GDM1 (cell line): ENCODE results near the gene TMEM161B.
"Not testable (repeated sequence)": the region's sequence is repeated elsewhere in the genome, so short reads cannot be mapped to it uniquely, and the experiment has no call there.

Experiments
- DNase-seq: peaks from one replicate; lab custom pipeline; 2025; lab: John Stamatoyannopoulos, UW

The TMEM161B gene

DNA sequence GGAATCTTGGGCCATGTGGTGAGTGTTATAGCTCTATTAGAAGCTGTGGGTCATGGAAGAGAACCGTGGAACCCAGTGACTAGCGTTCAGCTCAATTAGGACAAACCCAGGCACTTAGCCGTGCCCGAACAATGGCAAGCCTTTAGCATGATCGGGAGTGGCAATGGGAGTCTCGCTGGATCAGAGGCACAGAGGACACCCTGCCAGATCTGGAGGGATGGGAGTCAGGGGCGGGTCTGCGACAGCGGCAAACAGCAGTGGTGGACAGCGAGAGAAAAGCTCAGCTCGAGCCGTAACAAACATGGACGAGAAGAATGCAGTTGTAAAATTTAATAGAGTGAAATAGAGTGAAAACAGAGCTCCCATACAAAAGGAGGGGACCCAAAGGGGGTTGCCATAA, 91.2 kb downstream of the TMEM161B start:
- DNase-seq = not testable (repeated sequence)

DNA sequence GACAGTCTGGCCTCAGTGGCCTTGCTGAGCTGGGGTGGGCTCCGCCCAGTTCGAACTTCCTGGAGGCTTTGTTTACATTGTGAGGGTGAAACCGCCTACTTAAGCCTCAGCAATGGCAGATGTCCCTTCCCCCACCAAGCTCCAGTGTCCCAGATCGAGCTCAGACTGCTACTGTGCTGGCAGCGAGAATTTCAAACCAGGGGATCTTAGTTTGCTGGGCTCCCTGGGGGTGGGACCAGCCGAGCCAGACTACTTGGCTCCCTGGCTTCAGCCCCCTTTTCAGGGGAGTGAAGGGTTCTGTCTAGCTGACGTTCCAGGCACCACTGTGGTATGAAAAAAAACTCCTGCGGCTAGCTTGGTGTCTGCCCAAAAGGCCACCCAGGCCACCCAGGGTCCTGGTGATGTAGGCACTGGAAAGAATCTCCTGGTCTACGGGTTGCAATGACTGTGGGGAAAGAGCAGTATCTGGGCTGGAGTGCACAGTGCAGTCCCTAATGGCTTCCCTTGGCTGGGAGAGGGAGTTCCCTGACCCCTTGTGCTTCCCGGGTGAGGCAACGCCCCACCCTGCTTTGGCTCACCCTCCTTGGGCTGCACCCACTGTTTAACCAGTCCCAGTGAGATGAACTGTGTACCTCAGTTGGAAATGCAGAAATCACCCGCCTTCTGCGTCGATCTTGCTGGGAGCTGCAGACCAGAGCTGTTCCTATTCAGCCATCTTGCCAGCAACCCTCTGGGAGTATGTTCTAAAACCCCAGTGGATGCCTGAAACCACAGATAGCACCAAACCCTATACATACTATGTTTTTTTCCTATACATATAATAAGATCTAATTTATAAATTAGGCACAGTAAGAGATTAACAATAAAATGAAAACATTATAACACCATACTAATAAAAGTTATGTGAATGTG, 95.5 kb downstream of the TMEM161B start:
- no peak for DNase-seq

DNA sequence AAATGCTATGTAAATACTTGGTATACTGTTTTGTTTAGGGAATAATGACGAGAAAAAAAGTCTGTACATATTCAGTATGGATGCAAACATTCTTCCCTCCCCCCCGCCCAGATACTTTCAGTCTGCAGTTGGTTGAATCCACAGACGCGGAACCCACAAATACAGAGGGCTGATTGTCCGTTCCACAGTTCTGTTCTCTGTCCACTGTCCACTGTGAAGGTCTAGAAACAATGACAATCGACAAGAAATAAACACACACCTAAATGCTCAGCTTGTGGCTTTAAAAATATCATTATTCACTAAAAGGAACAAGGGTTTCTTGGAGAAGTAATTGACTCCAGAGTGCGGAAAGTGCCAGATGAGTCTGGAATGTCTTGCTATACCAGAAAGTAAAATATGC, 109.1 kb downstream of the TMEM161B start:
- DNase-seq = no peak

DNA sequence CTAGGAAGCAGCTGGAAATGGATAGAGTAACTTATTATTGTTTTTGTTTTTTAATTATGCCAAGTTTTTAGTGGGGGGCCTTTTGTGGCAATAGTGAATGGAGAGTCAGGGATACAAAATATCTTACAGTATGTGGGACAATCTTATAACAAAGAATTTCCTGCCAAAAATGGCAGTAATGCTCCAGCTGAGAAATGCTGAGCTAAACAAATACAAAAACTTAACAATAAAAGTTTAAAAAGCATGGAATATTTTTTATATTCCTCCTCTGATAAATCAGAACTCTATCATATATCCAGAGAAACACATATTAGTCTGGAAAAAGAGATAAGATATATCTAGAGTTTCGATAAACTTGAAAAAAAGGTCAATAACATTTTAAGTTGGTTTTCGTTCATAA, 110.6 kb downstream of the TMEM161B start:
- no peak for DNase-seq

DNA sequence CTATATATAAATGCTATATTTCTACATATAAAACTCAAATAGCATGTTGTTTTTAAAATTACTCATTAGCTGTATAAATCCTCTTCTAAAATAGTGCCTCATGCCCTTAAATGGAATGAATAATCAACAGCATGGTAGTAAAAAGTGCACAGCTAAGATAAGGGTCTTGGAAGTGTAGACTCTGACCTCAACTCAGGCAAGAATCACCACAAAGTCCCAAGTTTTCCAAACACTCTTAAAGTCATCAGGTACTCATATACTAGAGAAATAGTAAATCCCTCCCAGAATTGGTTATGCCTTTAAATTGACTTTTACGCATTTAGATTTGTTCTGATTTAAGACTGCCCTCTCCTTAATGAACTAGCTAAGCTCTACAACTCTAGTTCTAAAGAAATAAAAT, 113.8 kb downstream of the TMEM161B start:
- DNase-seq = no peak

DNA sequence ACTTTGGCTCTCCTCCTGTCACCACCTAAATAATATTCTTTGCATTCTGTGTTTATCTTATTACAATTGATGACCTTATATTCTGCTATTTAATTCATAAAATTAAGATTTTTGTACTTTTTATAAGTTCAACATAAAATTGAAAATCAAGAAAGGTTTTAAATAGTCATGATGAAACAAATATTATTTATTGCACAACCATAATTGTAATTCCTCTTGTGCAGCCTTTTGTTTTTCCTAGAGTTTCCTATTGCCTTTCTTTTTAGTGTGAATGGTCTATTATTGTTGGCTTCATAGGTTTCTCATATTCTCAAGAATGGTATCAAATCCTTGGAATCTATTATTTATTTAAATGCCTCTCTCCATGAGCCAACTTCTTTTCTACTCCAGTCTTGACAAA, 117.9 kb downstream of the TMEM161B start:
- DNase-seq = no peak

DNA sequence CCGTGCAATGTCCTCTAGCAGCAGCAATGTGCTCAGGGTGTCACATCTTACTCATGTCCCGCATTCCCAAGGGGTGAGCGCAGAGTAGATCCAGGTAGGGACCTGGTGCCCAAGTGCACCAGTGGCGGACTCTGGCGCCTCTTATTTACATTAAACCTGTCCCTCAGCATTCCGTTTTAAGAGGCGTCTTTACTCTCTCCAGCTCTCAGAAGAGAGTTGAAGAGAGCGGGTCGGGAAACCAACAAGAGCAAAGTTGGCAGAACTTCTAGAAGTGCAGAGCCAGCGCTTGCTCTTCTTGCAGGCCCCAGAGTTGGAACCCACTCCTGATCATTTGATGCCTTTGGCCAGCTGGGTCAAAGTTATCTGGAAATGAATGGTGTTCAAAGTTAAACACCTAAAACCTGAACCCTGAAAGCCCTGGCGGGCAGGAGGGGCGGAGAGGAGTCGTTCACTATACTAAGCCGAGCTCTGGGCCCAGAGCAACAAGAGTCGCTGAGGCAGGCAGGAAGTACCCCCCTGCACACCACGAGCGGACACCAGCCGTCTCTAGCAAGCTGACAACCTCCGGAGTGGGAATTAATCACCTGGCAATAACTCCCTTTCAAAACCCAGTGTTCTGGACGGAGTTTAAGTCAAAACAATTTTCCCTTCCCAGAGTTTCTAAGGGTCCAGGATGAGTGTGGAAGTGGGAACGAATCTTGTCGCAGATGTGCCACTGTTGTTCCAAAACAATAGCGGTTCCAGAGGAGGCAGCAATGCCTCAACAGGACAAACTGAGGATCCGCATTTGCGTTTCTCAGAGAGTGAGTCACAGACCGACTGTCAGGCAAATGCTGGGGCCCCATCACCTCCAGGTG, 122.8 kb downstream of the TMEM161B start:
- no peak for DNase-seq

DNA sequence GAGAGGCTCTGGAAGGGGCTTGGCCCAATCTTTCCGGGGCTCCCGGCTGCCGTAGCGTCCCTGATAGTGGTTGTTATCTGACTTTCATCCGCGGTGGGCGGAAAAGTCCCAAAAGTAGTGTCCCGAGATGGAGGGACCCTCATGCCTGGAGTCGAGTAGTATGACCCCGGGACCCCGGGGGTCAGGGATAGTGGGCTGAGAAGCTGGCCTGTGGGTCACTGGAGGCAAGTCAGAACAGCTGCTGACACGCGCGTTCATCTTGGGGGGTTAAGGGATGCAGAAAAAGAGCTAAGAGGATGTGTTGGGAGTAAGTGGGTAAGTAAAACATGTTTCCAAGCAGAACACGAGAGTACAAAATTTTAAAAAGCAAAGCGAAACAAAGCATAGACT, 123.4 kb downstream of the TMEM161B start:
- no peak for DNase-seq
